GM13977 (cell line): ENCODE results near the gene BABAM2.

Source experiments
- DNase-seq: peaks from one replicate; pipeline ENCODE4 v3.0.0; 2012; ENCODE audit warnings: low spot score
- CTCF ChIP-seq: IDR thresholded peaks from 2 replicates; pipeline ENCODE4 v1.5.1; 2012; ENCODE audit warnings: mild to moderate bottlenecking, control low read depth; ENCODE audit not compliant: insufficient read depth; ENCODE audit errors: extremely low read depth, missing control alignments
- in situ Hi-C: fragments of 300-500 bp; cut with MboI; formaldehyde crosslinking; loops from one replicate; pipeline ENCODE4 v1.12.0; 2022; ENCODE audit warnings: low sequenced_read_pairs, low pct_unique_long_range_greater_than_20kb, mixed read lengths, inconsistent platforms; ENCODE audit not compliant: unreplicated experiment

BABAM2 gene

GRCh38 chr2:28175028-28175427, 284.5 kb downstream of the BABAM2 start:
- in situ Hi-C loops = no loop called here
- DNase-seq = no peak
- TF ChIP-seq CTCF = no peak

- in situ Hi-C loops = no loop called here
- no peak for TF ChIP-seq CTCF
- no peak for DNase-seq
Observed at GRCh38 chr2:28178946-28179345, 288.4 kb downstream of the BABAM2 start.

GRCh38 chr2:28181801-28182200, 291.3 kb downstream of the BABAM2 start:
- DNase-seq = no peak
- in situ Hi-C loops = no loop called here
- no peak for TF ChIP-seq CTCF

GRCh38 chr2:28182348-28182747, 291.8 kb downstream of the BABAM2 start:
- in situ Hi-C loops = no loop called here
- no peak for TF ChIP-seq CTCF
- no peak for DNase-seq

GRCh38 chr2:28185153-28185552, 294.6 kb downstream of the BABAM2 start:
- in situ Hi-C loops = no loop called here
- DNase-seq = no peak
- no peak for TF ChIP-seq CTCF

GRCh38 chr2:28185891-28186290, 295.4 kb downstream of the BABAM2 start:
- no peak for DNase-seq
- in situ Hi-C loops = no loop called here
- TF ChIP-seq CTCF = no peak

GRCh38 chr2:28187186-28187585, 296.7 kb downstream of the BABAM2 start:
- in situ Hi-C loops = no loop called here
- TF ChIP-seq CTCF = no peak
- no peak for DNase-seq
